Panc1 (cell line): Measurements from ENCODE around the gene DCST1.

Source experiments
- CTCF ChIP-seq: fragments of 450-650 bp; IDR thresholded peaks from 2 replicates; pipeline ENCODE4 v1.5.1; 2017; ENCODE audit warnings: mild to moderate bottlenecking
- REST ChIP-seq, 2 experiments: IDR thresholded peaks; 2 replicates each; pipeline ENCODE4 v1.6.1; 2011 to 2012; ENCODE audit warnings: low read depth in 2 of 2, control low read depth in 1 of 2, low read length in 1 of 2, mild to moderate bottlenecking in 1 of 2, moderate library complexity in 1 of 2; ENCODE audit not compliant: insufficient read depth in 1 of 2
- TCF7L2 ChIP-seq: IDR thresholded peaks from 2 replicates; pipeline ENCODE4 v1.6.1; 2011; ENCODE audit warnings: mild to moderate bottlenecking, low read depth, low read length, inconsistent platforms

- TF ChIP-seq REST (IDR thresholded peaks at IDR 0.05; ENCODE audit: insufficient read depth in 1 of 2, low read depth in 2 of 2, low read length in 1 of 2) (no peak), CTCF (no peak), TCF7L2 (no peak)
These were observed 22.1 kb upstream of the DCST1 start for GRCh38 chr1:155011437-155012025.
